Left kidney (tissue), 8 donors: ENCODE data around the gene LITAFD. TPM values are rescaled to one million over a fixed set of nuclear protein-coding genes. Genes with fewer than 3 reads are reported as not detected.
"Not testable (repeated sequence)": the region's sequence is repeated elsewhere in the genome, so short reads cannot be mapped to it uniquely, and the experiment has no call there.

Source experiments
- DNase-seq: peaks from one replicate; pipeline ENCODE4 v3.0.0-alpha.2; 2013
- long read RNA-seq, 8 donors: transcript quantifications; one replicate each; lab custom pipeline, GENCODE V29; 2026
- polyA plus RNA-seq: library from polyadenylated mRNA; unstranded; fragments of 120-200 nt; gene quantifications from one replicate; pipeline ENCODE4 v1.2.1, GENCODE V29; 2013; ENCODE audit not compliant: insufficient read length

The LITAFD gene
- polyA plus RNA-seq = not detected
- long read RNA-seq, donor 1, partial matches to known transcripts = 73 of 73 reads
- long read RNA-seq, donor 1, other reads (novel, unspliced or antisense) = 0 of 73 reads
- long read RNA-seq, donor 2 = 0 reads
- long read RNA-seq, donor 3 = 0 reads
- long read RNA-seq, donor 4 = 0 reads
- long read RNA-seq, donor 5 = 0 reads
- long read RNA-seq, donor 6 = 0 reads
- long read RNA-seq, donor 7 = 0 reads
- long read RNA-seq, donor 8 = 0 reads

DNA sequence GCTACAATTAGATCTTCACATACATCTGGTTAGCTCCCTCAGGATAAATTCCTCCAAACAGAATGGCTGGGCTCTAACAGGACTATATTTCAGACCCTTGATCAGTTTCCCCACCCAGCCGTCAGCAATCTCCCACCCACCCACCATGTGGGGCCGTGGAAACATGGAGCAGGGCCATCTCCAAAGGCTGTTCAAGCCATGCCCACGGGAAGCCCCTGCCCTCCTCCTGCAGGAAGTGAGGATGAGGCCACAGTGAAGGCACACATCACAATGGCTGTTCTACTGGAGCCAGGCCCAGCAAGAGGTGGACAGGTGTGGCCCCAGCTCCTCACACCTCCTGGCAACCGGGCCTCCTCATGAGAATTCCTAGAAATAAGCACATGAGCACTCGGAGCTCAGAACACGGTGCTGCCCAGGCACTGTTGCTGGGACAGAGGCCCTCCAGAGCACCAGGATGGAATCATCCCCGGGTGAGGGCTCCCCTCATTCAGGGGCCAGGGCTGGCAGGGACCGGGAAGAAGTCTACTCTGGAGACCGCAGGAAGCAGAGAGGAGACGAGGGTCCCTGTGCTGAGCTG, at the start of gene LITAFD:
Gene LITAFD (plus strand): TSS at position 311 of the 577 bp plus-strand sequence. CDS start 2,005 bp downstream, outside the sequence.
- no peak for DNase-seq

GRCh38 chr16:8832717-8833105, 49.4 kb upstream of the LITAFD start:
- DNase-seq = no peak

- not testable (repeated sequence) for DNase-seq
Measured at GRCh38 chr16:8836797-8837196, 45.4 kb upstream of the LITAFD start.

DNA sequence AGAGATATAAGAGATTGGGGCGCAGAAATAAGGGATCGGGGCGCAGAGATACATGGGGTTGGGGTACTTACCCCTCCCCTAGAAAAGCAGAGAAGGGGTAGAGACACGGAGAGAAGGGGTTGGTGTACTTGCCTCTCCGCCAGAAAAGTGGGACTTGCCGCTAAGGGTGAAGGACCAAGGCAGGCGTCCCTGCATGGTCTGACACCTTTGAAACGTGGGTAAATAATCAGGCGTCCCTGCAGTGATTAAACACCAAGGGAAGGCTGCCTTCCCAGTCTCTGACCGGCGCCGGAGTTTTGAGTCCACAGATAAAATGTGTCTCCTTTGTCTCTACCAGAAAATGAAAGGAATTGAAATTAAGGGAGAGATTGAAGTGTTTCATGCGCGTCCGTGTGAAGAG, 44.6 kb upstream of the LITAFD start:
- not testable (repeated sequence) for DNase-seq

GRCh38 chr16:8842016-8842415, 40.1 kb upstream of the LITAFD start:
- not testable (repeated sequence) for DNase-seq

GRCh38 chr16:8843296-8843695, 38.9 kb upstream of the LITAFD start:
- not testable (repeated sequence) for DNase-seq

DNA sequence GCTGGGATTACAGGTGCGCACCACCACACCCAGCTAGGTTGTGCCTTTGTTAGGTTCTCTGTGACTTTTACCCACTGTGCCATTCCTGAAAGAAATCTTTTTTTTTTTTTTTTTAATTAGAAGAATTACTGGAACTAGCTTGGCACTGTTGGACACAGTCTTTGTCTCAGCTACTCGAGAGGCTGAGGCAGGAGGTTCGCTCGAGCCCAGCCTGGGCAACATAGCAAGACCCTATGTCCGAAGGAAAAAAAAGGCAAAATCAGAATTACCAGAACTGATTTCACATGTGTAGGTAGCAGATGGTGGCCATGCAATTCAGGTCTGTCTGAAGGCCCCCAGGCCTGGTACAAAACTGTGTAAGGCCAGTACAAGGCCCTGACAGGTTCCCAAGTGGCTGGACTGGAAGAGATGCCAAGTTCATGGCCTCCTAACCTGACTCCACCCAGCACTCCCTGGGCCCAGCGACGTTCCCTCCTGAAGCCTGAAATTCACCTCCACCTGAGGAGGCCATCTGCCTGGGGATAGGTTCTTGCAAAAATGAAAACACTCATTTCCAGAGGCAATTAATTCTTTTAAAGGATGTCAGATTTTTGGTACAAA, 36.4 kb upstream of the LITAFD start:
- DNase-seq = no peak

DNA sequence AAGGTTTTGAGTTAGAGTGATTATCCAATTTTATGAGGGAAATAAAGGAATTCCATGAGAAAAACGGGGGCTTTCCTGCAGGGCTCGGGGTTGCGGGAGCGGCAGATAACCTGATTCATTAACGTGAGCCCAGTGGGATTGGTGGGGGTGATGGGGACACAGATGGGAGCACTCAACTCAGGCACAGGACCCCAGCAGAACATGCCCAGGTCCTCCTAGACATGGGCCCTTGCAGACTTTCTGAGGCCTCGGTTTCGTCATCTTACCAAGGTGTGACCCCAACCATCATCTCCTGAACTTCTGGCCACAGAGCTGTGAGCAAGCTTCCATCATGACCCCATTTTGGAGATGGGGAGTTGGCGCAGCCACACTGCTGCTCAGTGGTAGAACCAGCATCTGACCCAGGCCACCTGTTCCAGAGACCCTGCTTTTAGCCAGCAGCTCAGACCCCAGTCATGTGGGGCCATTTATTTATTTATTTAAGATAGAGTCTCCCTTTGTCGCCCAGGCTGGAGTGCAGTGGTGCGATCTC, 35.7 kb upstream of the LITAFD start:
- DNase-seq = no peak

DNA sequence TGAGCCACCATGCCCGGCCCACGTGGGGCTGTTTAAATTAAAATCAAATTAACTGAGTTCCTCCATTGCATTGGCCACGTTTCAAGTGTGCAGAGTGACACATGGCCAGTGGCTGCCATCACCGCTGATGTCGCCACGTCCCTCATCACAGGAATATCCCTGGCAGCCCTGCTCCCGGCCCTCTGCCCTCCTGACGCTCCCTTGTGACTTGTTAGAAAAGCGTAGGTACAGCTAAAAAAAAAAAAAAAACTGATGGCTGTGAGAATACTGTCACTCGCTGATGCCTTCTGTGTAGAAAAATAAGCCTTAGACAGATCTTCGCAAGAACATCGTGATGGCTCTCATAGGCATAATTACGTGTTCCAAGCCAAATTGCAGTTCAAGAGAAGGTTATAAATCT, 35.0 kb upstream of the LITAFD start:
- DNase-seq = no peak

DNA sequence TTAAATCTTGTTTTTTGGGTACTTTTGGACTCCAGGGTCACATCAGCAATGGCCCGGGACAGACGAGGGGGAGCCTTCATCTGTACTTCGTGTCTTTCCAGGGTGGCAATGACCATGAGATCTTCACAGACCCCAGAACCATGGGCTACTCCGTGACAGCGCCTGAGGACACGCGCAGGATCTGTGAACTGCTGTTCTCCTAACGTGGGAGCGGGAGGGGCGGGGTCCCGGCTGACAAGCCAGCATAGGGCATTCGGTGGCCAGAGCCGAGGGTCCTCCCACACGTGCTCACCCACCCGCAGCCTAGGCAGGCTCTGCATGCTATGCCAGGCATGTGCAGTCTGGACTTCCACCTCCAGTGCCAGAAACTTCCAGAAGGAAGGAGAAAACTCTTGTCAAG, 34.5 kb upstream of the LITAFD start:
- DNase-seq = no peak

DNA sequence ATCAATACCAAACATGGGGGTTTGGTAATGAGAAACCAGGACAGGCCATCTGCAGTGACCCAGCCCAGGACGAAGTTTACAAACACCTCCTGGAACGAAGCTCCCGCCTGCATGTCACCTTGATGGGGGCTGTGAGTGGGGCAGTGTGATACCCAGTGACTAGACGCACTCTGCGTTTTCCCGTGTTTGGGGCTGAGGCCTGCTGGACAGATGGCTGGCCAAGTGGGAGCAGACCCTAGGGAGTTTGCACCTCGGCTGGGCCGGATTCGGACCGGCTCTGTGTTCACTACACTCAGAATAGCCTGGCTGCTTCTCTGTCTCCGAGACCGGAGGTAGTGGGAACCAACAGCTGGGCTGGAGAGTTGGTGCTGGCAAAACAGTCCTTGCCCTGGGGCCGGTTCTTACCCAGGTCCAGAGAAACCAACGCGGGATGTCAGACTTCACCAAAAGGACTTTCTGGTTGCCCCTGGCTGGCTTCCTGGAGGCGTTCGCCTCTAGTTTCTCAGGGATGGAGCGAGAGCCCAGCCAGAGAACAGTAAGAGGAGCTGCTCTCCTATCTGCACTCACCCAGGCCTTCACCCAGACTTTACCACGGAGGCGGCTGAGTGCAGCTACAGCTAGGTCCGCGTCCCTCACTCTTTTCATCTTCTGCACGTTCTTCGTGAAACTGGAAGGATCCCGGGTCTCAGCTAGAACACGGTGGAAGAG, 33.8 kb upstream of the LITAFD start:
- DNase-seq = no peak

DNA sequence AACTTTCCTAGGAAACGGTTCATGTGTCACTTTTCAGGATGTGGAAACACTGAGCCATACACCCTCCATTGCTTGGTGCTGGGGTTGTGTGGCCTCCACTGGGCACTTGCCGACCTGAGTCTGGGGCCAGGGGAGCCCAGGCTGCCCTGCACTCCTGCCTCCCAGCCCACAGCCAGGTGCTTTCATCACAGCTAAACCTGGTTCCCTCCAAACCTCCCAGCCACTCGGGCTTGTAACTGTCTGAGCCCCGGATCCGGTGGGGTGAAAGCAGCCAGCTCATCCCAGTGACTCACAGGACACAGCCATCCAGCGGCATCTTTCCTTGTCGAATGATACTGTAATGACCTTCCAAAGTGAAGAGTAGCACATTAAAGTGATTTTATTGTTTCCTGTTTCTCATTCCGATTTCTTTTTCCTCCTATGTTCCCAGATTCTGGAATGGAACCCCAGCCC, 33.2 kb upstream of the LITAFD start:
- no peak for DNase-seq

DNA sequence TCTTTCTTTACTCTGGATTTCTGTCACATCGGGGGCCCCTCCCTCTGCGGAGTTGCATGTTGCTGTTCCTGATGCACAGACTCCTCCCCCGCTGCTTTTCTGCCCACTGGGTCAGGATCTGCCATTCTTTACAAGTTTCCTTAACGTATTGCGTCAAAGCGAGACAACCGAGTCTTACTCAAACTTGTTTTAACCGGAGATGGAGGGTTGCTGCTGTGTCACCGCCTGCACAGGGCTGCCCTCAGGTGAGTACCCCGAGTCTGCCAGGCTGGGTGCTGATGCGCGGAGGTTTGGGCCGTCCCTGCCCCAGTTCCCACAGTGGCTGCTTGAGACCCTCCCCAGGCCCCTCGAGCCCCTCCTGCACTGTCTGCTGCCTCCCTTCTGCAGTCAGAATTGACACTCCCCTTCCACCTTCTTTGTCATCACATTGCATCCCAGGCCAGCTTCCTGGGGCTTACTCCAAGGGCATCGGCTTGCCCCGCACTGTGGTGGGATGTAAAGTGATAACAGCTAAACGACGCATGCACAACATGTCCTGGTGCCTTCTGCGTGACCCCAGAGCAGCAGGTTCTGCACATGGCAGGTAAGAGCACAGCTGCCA, 32.6 kb upstream of the LITAFD start:
- DNase-seq = no peak

- no peak for DNase-seq
Measured at GRCh38 chr16:8850279-8850885, 31.8 kb upstream of the LITAFD start.

GRCh38 chr16:8851761-8852403, 30.3 kb upstream of the LITAFD start:
- no peak for DNase-seq

GRCh38 chr16:8852534-8852933, 29.6 kb upstream of the LITAFD start:
- no peak for DNase-seq

DNA sequence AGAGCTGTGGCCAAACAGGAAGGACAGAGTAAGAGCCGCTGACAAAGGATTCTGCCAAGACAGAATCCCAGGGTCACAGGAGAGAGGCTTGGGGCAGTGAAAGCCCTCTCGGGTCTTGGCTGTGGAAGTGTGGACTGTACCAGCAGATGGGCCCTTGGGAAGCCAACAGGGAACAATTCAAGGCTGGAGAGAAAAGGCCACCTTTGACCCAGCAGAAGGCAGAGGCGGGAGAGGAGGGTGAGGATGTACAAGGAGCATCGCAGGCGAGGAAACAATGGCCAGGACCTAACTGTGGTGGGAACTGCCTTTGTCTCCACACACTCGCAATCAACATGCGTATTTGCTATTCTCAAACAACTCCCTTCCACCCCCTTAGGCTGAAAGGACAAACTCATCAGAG, 29.0 kb upstream of the LITAFD start:
- DNase-seq = no peak

- no peak for DNase-seq
Measured at GRCh38 chr16:8853611-8854010, 28.5 kb upstream of the LITAFD start.

GRCh38 chr16:8854298-8854948, 27.7 kb upstream of the LITAFD start:
- DNase-seq = no peak

DNA sequence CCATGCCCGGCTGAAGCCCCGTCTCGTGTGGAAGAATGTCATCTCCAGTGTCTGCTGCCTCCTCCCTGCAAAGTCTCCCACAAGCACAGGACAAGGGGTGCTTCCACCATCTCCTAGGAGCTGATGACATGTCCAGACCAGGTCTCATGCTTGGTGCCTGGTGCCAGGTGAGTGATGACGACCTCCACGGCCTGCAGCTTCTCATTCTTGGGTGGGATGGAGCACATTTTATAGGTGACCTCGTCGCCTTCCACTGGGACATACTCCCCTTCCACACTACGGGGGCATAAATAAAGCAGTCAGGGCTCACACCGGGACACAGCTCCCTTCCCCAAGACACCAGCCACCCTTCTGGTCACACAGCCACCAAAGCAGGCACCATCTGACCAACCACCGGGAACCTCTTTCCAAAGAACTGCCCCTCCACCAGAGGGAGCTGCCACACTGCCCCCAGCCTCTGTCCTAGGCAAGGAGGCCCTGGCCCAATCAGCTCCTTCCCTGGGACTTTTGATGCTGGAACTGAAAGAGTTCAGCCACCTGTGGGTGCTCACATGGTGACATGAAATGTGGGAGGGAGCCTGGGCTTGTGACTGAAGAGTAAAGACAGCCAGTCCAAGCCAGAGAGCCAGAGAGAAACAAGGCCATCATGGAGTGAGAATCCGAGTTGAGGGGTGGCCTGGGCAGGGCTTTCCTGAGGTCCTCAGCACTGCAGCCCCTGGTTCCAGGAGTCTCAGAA, 26.9 kb upstream of the LITAFD start:
- DNase-seq = no peak
